ENCODE data around the gene SNHG17.
"Not testable (repeated sequence)": the region's sequence is repeated elsewhere in the genome, so short reads cannot be mapped to it uniquely, and the experiment has no call there.

SNHG17 gene

GRCh38 chr20:38434770-38435554 lies at the start of gene SNHG17:
Gene SNHG17, minus strand, starts transcription at chr20:38435328.
- no peak for FAIRE-seq
- peak; percentile 89 for DNase-seq (ENCODE audit: low spot score)

GRCh38 chr20:38479596-38479995 lies 44.5 kb upstream of the SNHG17 start:
- no peak for FAIRE-seq
- no peak for DNase-seq (ENCODE audit: low spot score)

DNA sequence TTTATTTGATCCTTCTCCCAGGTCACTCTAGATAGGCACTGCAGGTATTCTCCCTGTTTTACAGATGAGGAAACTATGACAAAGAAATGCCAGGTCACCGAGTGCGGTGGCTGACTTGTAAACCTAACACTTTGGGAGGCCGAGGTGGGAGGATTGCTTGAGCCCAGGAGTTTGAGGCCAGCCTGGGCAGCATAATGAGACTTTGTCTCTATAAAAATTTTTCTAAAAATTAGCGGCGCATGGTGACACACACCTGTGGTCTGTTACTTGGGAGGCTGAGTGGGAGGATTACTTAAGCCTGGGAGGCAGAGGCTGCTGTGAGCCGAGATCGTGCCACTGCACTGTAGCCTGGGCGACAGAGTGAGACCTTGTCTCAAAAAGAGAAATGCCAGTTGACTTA lies 42.6 kb upstream of the SNHG17 start:
- DNase-seq (ENCODE audit: low spot score), result no peak
- FAIRE-seq, result no peak

GRCh38 chr20:38473367-38473795 lies 38.3 kb upstream of the SNHG17 start:
- DNase-seq (ENCODE audit: low spot score), result no peak
- no peak for FAIRE-seq

- DNase-seq (ENCODE audit: low spot score), result peak; percentile 99
These were observed 37.6 kb upstream of the SNHG17 start, which contains the start of gene RALGAPB for GRCh38 chr20:38472513-38473366. Gene RALGAPB, plus strand, starts transcription at chr20:38472843. Its CDS starts 15,590 bp downstream, at chr20:38488433.

DNA sequence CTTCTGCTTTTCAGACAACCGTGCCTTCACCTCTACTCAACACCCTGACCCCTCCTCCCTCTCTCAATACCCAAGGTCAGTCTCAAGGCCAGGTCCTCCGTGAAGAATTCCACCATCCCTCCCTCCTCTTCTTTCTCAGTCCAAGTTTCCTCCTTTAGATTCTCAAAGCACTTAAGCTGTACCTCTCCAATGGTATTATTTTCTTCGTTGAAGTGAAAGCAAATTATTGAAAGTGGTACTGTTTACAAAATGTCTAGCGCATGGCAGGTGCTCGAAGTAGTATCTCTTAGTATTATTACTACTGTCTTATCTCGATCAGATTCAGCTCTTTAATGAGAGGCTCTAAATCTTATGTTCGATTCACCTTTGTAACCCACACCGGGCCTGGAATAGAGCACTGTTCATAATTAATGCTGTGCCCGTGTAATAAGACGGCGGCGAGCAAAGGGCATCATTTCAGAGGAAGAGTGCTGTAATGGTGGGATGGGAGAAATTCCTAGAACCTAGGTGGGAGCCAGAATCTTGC lies 36.9 kb upstream of the SNHG17 start:
- FAIRE-seq (no peak), DNase-seq (ENCODE audit: low spot score) (no peak)

More at GRCh38 chr20:38472513-38473366, 37.6 kb upstream of the SNHG17 start, which contains the start of gene RALGAPB:
- peak; percentile 98 for FAIRE-seq

GRCh38 chr20:38471245-38471644 lies 36.1 kb upstream of the SNHG17 start:
- FAIRE-seq, result no peak
- DNase-seq (ENCODE audit: low spot score), result no peak

DNA sequence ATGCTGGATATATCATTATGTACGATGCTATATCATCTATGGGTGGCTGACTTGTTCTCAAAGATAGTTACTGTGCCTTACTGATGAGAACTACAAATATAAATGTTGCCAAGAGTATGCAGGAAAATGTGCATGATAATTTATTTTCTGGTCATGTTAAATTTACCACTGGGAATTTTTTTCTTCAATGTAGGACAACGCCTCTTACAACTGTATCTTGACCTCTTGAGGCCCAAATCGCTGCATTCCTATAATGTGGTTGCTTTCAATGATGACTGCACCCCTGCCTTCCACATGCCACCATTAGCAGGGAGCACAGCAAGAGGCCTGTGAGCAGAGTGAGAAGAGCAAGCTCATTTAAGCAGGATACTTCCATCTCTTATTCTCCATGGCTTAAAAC lies 31.9 kb upstream of the SNHG17 start:
- DNase-seq (ENCODE audit: low spot score), result no peak
- FAIRE-seq, result no peak

DNA sequence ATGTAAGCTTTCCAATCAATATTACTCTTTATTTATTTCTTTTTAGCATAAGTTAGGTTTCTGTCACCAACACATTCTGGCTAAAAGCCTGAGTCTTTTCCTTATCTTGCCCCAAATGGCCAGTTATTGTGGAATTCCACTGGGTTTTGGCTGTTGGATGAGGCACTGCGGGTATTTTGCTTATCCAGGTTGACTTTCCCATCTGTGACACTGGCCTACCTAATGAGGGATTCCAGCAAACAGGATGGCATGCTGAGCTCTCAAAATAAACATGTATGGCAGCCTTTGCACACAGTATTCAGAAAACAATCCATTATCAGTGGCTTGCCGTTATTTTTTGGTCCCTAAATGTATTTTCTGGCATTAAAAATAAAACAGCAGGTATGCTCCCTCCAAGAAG lies 31.0 kb upstream of the SNHG17 start:
- no peak for FAIRE-seq
- no peak for DNase-seq (ENCODE audit: low spot score)

DNA sequence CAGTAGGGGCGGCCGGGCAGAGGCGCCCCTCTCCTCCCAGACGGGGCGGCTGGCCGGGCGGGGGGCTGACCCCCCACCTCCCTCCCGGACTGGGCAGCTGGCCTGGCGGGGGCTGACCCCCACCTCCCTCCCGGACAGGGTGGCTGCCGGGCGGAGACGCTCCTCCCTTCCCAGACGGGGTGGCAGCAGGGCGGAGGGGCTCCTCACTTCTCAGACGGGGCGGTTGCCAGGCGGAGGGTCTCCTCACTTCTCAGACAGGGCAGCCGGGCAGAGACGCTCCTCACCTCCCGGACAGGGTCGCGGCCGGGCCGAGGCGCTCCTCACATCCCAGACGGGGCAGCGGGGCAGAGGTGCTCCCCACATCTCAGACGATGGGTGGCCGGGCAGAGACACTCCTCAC lies 26.4 kb upstream of the SNHG17 start:
- not testable (repeated sequence) for FAIRE-seq; DNase-seq (ENCODE audit: low spot score)

- FAIRE-seq; DNase-seq (ENCODE audit: low spot score): not testable (repeated sequence)
These were observed 26.0 kb upstream of the SNHG17 start for GRCh38 chr20:38461167-38461566.

- FAIRE-seq; DNase-seq (ENCODE audit: low spot score): not testable (repeated sequence)
These were observed 25.5 kb upstream of the SNHG17 start for GRCh38 chr20:38460631-38461030.

GRCh38 chr20:38460040-38460623 lies 25.0 kb upstream of the SNHG17 start:
- no peak for FAIRE-seq
- peak; percentile 88 for DNase-seq (ENCODE audit: low spot score)

- no peak for DNase-seq (ENCODE audit: low spot score)
- FAIRE-seq, result no peak
These were observed 23.2 kb upstream of the SNHG17 start for GRCh38 chr20:38458314-38458713.

GRCh38 chr20:38454556-38455473 lies 19.7 kb upstream of the SNHG17 start:
- DNase-seq (ENCODE audit: low spot score) (no peak), FAIRE-seq (no peak)

- FAIRE-seq (no peak), DNase-seq (ENCODE audit: low spot score) (no peak)
These were observed 18.8 kb upstream of the SNHG17 start for GRCh38 chr20:38453941-38454340.

- no peak for FAIRE-seq
These were observed 17.9 kb upstream of the SNHG17 start for GRCh38 chr20:38452880-38453624.

GRCh38 chr20:38450412-38450975 lies 15.4 kb upstream of the SNHG17 start:
- peak; percentile 67 for DNase-seq (ENCODE audit: low spot score)

More at GRCh38 chr20:38452880-38453624, 17.9 kb upstream of the SNHG17 start:
- peak; percentile 41 for DNase-seq (ENCODE audit: low spot score)

GRCh38 chr20:38449046-38449445 lies 13.9 kb upstream of the SNHG17 start:
- FAIRE-seq, result no peak

More at GRCh38 chr20:38450412-38450975, 15.4 kb upstream of the SNHG17 start:
- no peak for FAIRE-seq

More at GRCh38 chr20:38449046-38449445, 13.9 kb upstream of the SNHG17 start:
- no peak for DNase-seq (ENCODE audit: low spot score)
